Kidney (tissue), 14 donors: ENCODE data around the gene NANOGP8. TPM values are rescaled to one million over a fixed set of nuclear protein-coding genes. Genes with fewer than 3 reads are reported as not detected.

Source experiments
- DNase-seq, 5 donors: peaks; one replicate each; pipeline ENCODE4 v3.0.0-alpha.2; 2013 to 2020
- FAIRE-seq: peaks from 2 replicates; lab custom pipeline; 2012; peaks lifted over from hg19 to GRCh38; lab: Jason Lieb, UNC
- H3K27ac ChIP-seq, 2 donors: one replicate each; pipeline ENCODE4 v1.7.0; 2013; ENCODE audit warnings: low read depth in 2 of 2, low read length in 2 of 2, inconsistent platforms in 1 of 2
- H3K27me3 ChIP-seq: one replicate; pipeline ENCODE4 v1.7.1; 2013; ENCODE audit warnings: low read length, inconsistent platforms; ENCODE audit not compliant: control insufficient read depth, insufficient read depth
- H3K36me3 ChIP-seq, 3 donors: one replicate each; pipeline versions ENCODE4 v1.7.0 to v1.7.1; 2013; ENCODE audit warnings: low read length in 3 of 3, control low read depth in 1 of 3, inconsistent platforms in 1 of 3; ENCODE audit not compliant: insufficient read depth in 3 of 3, control insufficient read depth in 2 of 3
- H3K4me1 ChIP-seq, 3 donors: one replicate each; pipeline versions ENCODE4 v1.7.0 to v1.7.1; 2013; ENCODE audit warnings: low read length in 3 of 3, inconsistent platforms in 1 of 3, low read depth in 1 of 3; ENCODE audit not compliant: control insufficient read depth in 2 of 3, insufficient read depth in 2 of 3
- H3K4me3 ChIP-seq, 3 donors: one replicate each; pipeline versions ENCODE4 v1.7.0 to v1.8.1; 2013; ENCODE audit warnings: low read length in 3 of 3, control low read depth in 1 of 3, inconsistent platforms in 1 of 3
- H3K9ac ChIP-seq, 3 donors: one replicate each; pipeline versions ENCODE4 v1.7.0 to v1.7.1; 2013; ENCODE audit warnings: low read length in 3 of 3, control low read depth in 1 of 3, inconsistent platforms in 1 of 3
- H3K9me3 ChIP-seq, 3 donors: one replicate each; pipeline versions ENCODE4 v1.7.0 to v1.7.1; 2013; ENCODE audit warnings: low read length in 3 of 3, control low read depth in 1 of 3, inconsistent platforms in 1 of 3; ENCODE audit not compliant: control insufficient read depth in 2 of 3, insufficient read depth in 1 of 3
- intact Hi-C: fragments of 100-400 bp; cut with DNase I; formaldehyde crosslinking; loops from one replicate; pipeline ENCODE4 v1.11.1; 2022
- polyA plus RNA-seq: library from polyadenylated mRNA; stranded (reverse); fragments of 350-450 nt; fragmentation: Illumina TruSeq; extraction: RNeasy Lipid Tissue Mini Kit (QIAGEN cat#74804); gene quantifications from one replicate; pipeline ENCODE4 v1.2.3, GENCODE V29; 2014; ENCODE audit warnings: low read depth, low replicate concordance; ENCODE audit not compliant: insufficient read depth
- total RNA-seq: library from RNA; stranded (reverse); fragmentation: NEBNext Ultra II Directional; extraction: Animal tissue kit (Norgen Biotek cat#: 25700); gene quantifications from one replicate; pipeline ENCODE4 v1.2.1, GENCODE V29; 2021
- TF ChIP-seq, protein P1 (sequence below): IDR thresholded peaks from 3 replicates; pipeline ENCODE4 v1.5.1; 2012; ENCODE audit warnings: mild to moderate bottlenecking, moderate library complexity, borderline replicate concordance; ENCODE audit not compliant: insufficient read depth; ENCODE audit errors: extremely low read depth
- donor health status: control.
- donor health status: control.
- donor health status: control.
- donor health status: control.
- donor health status: control.
- donor health status: DM: yes; HTN: yes; CAD: no.
- donor health status: Normal renal cell carcinoma (clear cell type).

NANOGP8 gene
- total and polyA plus RNA-seq, 2 donors from 2014 or later, result 1.3 TPM; not detected in 1

DNA sequence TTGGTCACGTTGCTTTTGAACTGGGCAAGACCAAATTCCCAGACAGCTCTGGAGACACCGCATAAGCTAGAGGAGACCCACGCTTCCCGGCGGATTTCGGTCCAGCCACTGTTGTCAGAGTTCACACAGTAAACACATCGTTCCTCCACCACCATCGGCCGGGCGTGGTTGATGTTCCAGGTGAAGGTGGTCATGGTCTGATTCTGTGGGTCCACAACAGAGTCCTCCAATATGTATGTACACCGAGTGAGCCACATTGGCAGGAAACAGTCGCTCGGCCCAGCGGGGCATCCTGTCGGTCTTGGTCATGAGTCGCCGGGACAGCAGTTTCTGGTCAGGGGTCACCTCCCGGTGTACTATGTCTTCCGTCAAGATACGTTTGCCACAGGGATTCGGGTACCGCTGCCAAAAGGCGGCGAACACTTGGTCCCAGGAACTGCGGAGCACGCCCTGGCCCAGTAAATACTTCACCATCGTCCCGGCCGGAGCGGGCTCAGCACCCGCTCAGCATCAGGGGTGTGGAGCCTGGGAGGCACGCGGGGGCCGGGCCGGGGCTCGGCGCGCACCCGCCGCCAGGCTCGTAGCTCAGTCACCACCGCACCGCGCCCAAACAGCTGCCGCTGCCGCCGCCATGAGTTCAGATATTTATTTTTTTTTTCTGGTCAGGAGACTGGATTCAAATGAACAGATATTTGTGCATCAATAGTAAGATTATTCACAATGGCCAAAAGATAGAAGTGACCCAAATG is 36.7 kb upstream of the NANOGP8 start:
- TF ChIP-seq, protein P1, sequence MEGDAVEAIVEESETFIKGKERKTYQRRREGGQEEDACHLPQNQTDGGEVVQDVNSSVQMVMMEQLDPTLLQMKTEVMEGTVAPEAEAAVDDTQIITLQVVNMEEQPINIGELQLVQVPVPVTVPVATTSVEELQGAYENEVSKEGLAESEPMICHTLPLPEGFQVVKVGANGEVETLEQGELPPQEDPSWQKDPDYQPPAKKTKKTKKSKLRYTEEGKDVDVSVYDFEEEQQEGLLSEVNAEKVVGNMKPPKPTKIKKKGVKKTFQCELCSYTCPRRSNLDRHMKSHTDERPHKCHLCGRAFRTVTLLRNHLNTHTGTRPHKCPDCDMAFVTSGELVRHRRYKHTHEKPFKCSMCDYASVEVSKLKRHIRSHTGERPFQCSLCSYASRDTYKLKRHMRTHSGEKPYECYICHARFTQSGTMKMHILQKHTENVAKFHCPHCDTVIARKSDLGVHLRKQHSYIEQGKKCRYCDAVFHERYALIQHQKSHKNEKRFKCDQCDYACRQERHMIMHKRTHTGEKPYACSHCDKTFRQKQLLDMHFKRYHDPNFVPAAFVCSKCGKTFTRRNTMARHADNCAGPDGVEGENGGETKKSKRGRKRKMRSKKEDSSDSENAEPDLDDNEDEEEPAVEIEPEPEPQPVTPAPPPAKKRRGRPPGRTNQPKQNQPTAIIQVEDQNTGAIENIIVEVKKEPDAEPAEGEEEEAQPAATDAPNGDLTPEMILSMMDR, result no peak
- no peak for FAIRE-seq
- no peak overlapping the region for H3K27ac ChIP-seq
- H3K36me3 ChIP-seq, result no peaks in the 10 kb centered on the region
- no peak overlapping the region for H3K4me3 ChIP-seq
- intact Hi-C loops, result no loop called here
- H3K4me1 ChIP-seq, result no peaks in the 10 kb centered on the region
- no peaks in the 10 kb centered on the region for H3K27me3 ChIP-seq
- H3K9ac ChIP-seq, result no peak overlapping the region
- no peaks in the 10 kb centered on the region for H3K9me3 ChIP-seq
- no peak for DNase-seq

DNA sequence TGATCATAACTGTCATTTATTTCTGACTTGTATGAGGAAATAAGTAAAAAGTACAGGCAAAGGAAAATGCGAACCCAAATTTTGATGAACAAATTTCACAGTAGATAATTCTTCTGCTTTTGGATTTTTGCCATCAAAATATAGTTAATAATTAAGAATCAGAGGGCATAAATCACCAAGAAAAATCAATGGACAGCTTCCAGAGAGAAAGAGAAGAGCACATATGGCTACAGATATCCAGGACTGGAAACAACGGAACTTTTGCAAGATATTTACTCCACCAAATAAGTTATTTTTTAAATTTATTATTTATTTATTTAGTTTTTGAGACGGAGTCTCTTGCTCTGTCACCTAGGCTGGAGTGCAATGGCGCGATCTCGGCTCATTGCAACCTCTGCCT is 35.1 kb upstream of the NANOGP8 start:
- Histone ChIP-seq H3K36me3 (no peaks in the 10 kb centered on the region), H3K27me3 (no peaks in the 10 kb centered on the region), H3K9ac (no peak overlapping the region), H3K4me1 (no peaks in the 10 kb centered on the region), H3K27ac (no peak overlapping the region), H3K9me3 (no peaks in the 10 kb centered on the region), H3K4me3 (no peak overlapping the region)
- TF ChIP-seq, protein P1, result no peak
- no peak for FAIRE-seq
- intact Hi-C loops, result no loop called here
- no peak for DNase-seq

DNA sequence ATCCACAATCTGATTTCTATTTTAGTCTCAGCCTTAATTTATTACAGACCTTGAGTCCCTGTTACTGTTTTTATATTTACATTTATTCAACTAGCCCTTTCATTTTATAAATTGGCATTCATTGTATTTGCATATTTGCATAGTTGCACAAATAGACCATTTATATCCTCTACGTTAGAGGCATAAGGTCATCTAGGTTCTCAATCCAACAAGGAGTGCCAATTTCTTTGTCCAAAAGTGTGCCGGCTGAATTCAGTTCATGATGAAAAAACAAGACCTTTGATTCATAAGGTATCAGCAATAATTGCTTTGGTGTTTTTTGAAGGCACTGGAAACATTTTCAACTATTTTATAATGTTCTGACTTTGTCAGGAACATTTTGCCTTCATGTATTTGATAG is 33.9 kb upstream of the NANOGP8 start:
- DNase-seq (no peak), FAIRE-seq (no peak)
- H3K27ac ChIP-seq, result no peak overlapping the region
- H3K36me3 ChIP-seq, result no peaks in the 10 kb centered on the region
- no peak overlapping the region for H3K9ac ChIP-seq
- no peak overlapping the region for H3K4me3 ChIP-seq
- intact Hi-C loops, result no loop called here
- TF ChIP-seq, protein P1, result no peak
- H3K9me3 ChIP-seq, result no peaks in the 10 kb centered on the region
- H3K4me1 ChIP-seq, result no peaks in the 10 kb centered on the region
- H3K27me3 ChIP-seq, result no peaks in the 10 kb centered on the region
